Thyroid gland (tissue), 4 donors: ENCODE measurements around the gene PARD3B.

Source experiments
- CTCF ChIP-seq, 6 experiments: fragments of 200-600 bp in 3 of 6; fragments of 450-650 bp in 3 of 6; sonication (generic) in 3 of 6; IDR thresholded peaks; one replicate each; pipeline ENCODE4 v1.5.1; 2016 to 2019; ENCODE audit warnings: antibody characterized with exemption in 6 of 6, mild to moderate bottlenecking in 2 of 6, inconsistent platforms in 1 of 6, moderate library complexity in 1 of 6
- POLR2A ChIP-seq, 2 donors: fragments of 450-650 bp; IDR thresholded peaks; one replicate each; pipeline ENCODE4 v1.6.1; 2017; ENCODE audit warnings: antibody characterized with exemption in 2 of 2, mild to moderate bottlenecking in 2 of 2, moderate library complexity in 1 of 2

- TF ChIP-seq POLR2A (IDR thresholded peaks at IDR 0.05) (no peak), CTCF (IDR thresholded peaks at IDR 0.05) (no peak)
Observed at GRCh38 chr2:205633994-205634393, 1088.7 kb downstream of the PARD3B start.
